GM18498 (cell line): Measurements from ENCODE around the gene AIFM2.
A peak's percentile ranks its signal among the peaks of the same experiment; 100 is the strongest.
"Not testable (repeated sequence)": the region's sequence is repeated elsewhere in the genome, so short reads cannot be mapped to it uniquely, and the experiment has no call there.

ENCODE experiments used
- ATAC-seq: cut with Tn5 transposase; IDR thresholded peaks from one replicate; pipeline ENCODE4 v1.9.1; 2021; ENCODE audit warnings: mild to moderate bottlenecking, moderate library complexity; ENCODE audit not compliant: unreplicated experiment

AIFM2 gene

GRCh38 chr10:70132098-70133029 is at the start of gene AIFM2:
AIFM2 (minus strand) TSS chr10:70132825; CDS start chr10:70124084, 8,741 bp downstream.
- ATAC-seq = peak; percentile 84

DNA sequence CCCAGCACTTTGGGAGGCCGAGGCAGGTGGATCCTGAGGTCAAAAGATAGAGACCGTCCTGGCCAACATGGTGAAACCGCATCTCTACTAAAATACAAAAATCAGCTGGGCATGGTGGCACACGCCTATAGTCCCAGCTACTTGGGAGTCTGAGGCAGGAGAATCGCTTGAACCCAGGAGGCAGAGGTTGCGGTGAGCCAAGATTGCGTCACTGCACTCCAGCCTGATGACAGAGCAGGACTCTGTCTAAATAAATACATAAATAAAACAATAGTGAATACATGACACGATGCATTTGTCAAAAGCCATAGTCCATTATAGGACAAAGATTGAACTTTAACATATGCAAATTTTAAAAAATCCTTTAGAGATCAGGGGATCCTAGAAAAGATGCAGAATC is 46.6 kb upstream of the AIFM2 start:
- ATAC-seq = not testable (repeated sequence)

DNA sequence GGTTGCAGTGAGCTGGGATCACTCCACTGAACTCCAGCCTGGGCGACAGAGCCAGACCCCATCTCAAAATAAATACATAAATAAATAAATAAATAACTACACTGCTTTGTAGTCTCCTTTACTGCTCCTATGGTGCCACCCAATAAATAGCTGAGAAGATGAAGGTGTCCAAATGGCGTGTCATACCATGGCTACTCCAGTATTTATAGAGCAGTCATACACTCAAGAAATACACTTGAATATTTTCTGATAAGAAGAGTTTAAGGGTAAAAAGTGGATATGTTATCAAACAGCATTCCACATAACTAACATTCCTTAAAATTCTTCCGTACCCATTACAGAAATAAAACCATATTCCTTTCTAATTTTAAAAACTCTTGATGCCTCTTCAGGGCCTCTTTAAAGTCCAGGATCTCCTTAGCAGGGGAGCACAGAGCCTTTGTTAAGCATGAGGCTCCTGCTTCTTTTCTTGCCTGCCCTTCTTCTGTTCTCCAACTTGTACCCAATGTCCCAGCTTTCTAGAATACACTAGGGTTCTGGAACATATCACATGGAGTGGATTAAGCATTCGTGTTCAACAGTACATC is 45.6 kb upstream of the AIFM2 start:
- no peak for ATAC-seq

DNA sequence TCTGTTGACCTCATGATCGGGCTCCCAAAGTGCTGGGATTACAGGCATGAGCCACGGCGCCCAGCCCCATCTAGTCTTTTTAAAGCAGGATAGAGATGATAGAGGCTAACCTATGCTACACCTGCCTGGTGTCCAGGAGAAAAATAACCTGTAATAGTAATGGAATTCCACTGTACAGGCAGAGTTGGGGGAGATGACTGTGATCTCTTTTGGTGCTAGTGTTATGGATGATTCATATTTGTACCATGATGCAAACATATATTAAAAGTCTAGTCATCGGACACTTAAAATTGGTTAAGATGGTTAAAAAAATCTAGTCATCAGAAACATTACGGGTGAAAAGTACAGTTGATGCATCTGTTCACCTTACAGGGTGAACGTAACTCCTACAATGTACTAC is 43.8 kb upstream of the AIFM2 start:
- ATAC-seq = no peak

- ATAC-seq = no peak
Measured at GRCh38 chr10:70175516-70175915, 42.9 kb upstream of the AIFM2 start.

DNA sequence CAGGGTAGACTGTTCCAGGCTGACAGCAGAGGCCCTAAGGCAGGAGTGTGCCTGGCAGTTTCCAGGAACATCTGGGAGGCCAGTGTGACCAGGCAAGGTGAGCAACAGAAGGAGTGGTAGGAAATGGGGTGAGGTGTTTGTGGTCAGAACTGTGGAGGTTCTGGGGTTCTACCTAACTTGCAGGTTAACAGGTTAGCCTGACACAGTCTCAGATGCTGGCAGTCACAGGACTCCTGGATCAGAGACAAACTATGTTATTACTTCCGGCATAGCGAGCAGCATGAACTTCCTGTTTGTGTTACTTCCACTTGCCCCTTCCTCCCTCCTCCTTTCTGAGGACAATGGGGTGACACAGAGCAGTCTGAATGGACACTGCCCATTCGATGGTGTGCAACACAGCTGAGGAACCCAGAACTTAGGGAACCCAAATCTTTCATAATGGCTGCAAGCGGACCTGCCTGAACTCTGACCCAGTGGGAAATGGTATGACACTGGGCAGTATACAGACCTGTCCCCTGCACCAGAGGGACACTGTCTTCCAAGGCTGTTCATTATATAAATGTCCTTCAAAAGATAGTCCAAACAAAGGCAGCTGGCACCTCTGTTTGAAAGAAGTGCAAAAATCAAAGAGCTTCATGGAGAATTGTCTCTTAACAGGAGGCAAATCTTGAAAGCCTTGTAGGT is 41.6 kb upstream of the AIFM2 start:
- no peak for ATAC-seq

DNA sequence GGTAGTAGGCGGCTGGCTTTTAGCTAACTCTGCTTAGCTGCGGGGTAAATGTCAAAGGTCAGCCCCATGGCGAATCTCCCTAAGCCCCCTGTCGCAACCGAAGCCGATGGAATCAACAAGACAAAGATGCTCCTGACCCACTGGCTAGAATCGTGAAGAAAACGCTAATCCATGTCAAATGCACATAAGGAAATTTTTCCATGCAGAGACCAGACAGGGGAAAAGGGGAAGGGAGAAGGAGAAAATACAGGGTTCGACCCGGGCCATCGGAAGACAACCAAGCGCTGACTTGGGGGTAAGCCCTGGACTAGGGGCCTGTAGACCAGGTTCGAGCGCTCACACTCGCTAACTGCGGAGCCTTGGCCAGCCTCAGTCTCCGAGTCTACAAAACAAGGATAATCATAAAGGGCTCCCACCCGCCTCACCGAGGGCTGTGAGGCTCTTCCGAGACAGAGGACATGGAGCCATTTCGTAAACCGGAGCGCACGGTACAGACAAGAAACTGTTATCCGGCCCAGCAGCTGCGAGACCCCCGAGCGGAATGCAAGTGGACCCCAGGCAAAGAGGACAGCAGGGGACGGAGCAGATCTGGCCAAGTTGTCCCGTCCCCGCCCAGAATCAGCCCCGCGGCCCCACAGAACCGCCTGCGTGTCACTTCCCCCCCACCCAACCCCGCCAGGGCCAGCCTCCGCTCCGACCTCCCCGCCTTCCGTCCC is 37.2 kb upstream of the AIFM2 start:
- peak; percentile 22 for ATAC-seq

- ATAC-seq = no peak
Measured at GRCh38 chr10:70169011-70169410, 36.4 kb upstream of the AIFM2 start.

DNA sequence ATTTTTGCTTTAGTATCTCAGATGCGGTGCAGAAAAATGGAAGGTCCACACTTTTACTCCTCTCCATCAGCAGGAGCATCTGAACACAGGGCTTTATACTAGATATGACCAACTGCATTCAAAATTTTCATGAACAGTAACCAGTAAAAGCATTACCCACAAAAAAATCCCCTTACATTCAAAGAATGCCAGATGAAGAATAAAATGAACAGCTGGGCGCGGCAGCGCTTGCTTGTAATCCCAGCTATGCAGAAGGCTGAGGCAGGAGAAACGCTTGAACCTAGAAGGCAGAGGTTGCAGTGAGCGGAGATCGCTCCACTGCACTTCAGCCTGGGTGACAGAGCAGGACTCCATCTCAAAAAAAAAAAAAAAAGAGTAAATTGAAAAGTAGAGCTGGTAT is 34.6 kb upstream of the AIFM2 start:
- no peak for ATAC-seq

- no peak for ATAC-seq
Measured at GRCh38 chr10:70166394-70166793, 33.8 kb upstream of the AIFM2 start.

- ATAC-seq = no peak
Measured at GRCh38 chr10:70164163-70164562, 31.5 kb upstream of the AIFM2 start.

- no peak for ATAC-seq
Measured at GRCh38 chr10:70163448-70163847, 30.8 kb upstream of the AIFM2 start.

- peak; percentile 90 for ATAC-seq
Measured at GRCh38 chr10:70162892-70163201, 30.2 kb upstream of the AIFM2 start.

DNA sequence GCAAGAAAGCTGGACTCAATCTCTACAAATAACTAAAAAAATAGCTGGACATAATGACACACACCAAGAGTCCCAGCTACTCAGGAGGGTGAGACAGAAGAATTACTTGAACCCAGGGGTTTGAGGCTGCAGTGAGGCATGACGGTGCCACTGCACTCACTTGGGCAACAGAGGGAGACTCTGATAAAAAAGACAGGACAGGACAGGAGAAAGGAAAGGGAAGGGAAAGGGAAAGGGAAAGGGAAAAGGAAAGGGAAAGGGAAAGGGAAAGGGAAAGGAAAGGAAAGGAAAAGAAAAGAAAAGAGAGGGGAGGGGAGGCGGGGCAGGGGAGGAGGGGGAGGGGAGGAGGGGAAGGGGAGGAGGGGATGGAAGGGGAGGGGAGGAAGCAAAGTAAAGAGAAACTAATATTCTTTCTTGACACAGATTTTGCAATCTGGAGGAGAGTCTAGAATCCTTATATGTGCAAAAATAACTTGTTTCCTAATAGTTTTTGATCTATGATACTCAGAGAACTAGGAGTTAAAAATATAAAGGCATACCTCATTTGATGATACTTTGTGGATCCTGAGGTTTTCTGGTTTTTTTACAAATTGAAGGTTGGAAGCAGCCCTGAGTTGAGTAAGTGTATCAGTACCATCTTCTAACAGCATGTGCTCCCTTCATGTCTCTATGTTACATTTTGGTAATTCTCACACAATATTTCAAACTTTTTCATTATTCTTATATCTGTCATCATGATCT is 29.7 kb upstream of the AIFM2 start:
- peak; percentile 27 for ATAC-seq

DNA sequence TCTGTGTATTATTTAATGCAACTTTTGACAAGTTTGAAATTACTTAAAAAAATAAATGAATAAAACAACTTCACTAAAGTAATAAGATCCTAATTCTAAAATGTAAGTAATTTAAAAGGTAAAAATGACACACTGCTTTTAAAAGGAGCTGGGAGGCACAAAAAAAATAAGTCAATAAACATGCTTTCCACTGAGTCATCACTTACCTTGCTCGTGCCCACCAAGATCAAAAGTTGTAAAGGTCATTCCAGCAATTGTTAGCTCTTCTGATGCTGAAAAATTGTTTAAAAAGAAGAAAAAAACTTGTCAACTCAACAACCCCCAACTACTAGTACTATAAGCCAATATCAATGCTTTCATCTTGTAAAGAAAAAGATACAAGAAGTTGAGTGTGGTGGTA is 28.2 kb upstream of the AIFM2 start:
- no peak for ATAC-seq

- not testable (repeated sequence) for ATAC-seq
Measured at GRCh38 chr10:70159366-70159765, 26.7 kb upstream of the AIFM2 start.

DNA sequence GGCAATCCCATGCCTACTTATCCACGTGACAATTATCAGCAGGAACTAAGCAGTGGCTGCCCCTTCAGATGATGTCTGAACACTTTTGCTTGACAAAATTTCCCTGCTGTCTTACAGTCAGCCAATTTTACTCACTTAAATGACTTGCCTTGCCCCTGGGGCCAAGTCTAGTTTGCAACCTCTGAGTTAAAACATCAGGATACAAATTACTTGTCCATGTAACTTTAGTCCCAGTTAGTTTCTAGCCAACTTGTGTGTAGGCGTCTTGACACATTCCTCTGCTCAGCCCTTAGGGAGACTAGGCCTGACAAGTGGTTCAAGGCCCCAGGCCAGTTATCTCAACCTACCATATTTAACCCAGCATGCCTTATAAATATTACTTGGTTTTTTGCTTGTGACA is 25.5 kb upstream of the AIFM2 start:
- no peak for ATAC-seq

DNA sequence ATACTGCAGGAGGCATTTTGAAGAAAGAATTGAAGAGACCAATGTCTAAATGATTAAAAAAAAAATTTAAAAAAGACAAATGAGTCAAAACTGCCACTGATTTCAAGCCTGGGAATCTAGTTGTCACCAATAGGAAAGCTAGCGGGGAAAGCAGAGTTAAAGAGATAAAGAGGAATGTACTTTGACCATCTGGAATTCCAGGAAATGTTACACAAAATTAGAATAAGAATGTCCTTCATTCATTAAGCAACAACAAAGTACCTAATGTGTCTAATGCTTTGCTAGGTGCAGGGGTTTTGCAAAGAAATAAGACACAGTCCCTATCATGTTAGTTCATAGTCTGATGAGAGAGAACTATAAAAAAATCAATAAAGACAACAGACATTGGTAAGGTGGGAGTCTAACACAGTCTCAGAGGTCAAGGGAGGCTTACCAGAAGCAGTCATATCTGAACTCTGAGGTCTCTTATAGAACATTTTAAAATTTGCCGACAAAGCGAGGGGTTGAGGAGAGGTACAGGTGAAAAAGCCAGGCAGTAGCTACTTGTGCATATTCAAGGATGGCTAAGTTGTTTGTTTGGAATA is 22.7 kb upstream of the AIFM2 start:
- no peak for ATAC-seq

- ATAC-seq = no peak
Measured at GRCh38 chr10:70148516-70148915, 15.9 kb upstream of the AIFM2 start.

GRCh38 chr10:70147259-70147625 is 14.6 kb upstream of the AIFM2 start:
- ATAC-seq = no peak
